Esophagus squamous epithelium (tissue), 5 donors: ENCODE results near the gene KLLN. TPM values are rescaled to one million over a fixed set of nuclear protein-coding genes. Genes with fewer than 3 reads are reported as not detected.
A peak's percentile ranks its signal among the peaks of the same experiment; 100 is the strongest.
"Not testable (repeated sequence)": the region's sequence is repeated elsewhere in the genome, so short reads cannot be mapped to it uniquely, and the experiment has no call there.

Source experiments
- DNase-seq: peaks from one replicate; lab custom pipeline; 2025; lab: John Stamatoyannopoulos, UW
- H3K27ac ChIP-seq, 4 donors: fragments of 200-600 bp; sonication (generic); one replicate each; pipeline ENCODE4 v1.5.1; 2016 to 2019; ENCODE audit warnings: mild to moderate bottlenecking in 1 of 4
- H3K27me3 ChIP-seq, 4 donors: fragments of 200-600 bp; sonication (generic); 1 replicate in 3 of 4; 2 replicates in 1 of 4; pipeline versions ENCODE4 v1.5.1 to v1.6.0; 2017 to 2021; ENCODE audit warnings: antibody characterized with exemption in 1 of 4
- H3K36me3 ChIP-seq, 3 donors: fragments of 200-600 bp; sonication (generic); one replicate each; pipeline ENCODE4 v1.5.1; 2016 to 2019
- H3K4me1 ChIP-seq, 3 donors: fragments of 200-600 bp; sonication (generic); one replicate each; pipeline ENCODE4 v1.5.1; 2017 to 2019
- H3K4me3 ChIP-seq, 4 donors: fragments of 200-600 bp; sonication (generic); 1 replicate in 3 of 4; 2 replicates in 1 of 4; pipeline ENCODE4 v1.5.1; 2016 to 2019; ENCODE audit warnings: mild to moderate bottlenecking in 2 of 4, moderate library complexity in 1 of 4
- H3K9me3 ChIP-seq, 3 donors: fragments of 200-600 bp; sonication (generic); one replicate each; pipeline ENCODE4 v1.5.1; 2016 to 2019
- CTCF ChIP-seq, 6 experiments: fragments of 450-650 bp in 4 of 6; fragments of 200-600 bp in 2 of 6; sonication (generic) in 2 of 6; IDR thresholded peaks; one replicate each; pipeline ENCODE4 v1.5.1; 2016 to 2019; ENCODE audit warnings: antibody characterized with exemption in 6 of 6, mild to moderate bottlenecking in 4 of 6, moderate library complexity in 4 of 6
- POLR2A ChIP-seq, 4 donors: fragments of 450-650 bp; IDR thresholded peaks; one replicate each; pipeline ENCODE4 v1.6.1; 2017; ENCODE audit warnings: antibody characterized with exemption in 4 of 4, mild to moderate bottlenecking in 4 of 4, moderate library complexity in 3 of 4
- WGBS, 2 donors: methylation state at CpG; one replicate each; pipeline ENCODE4 v1.1.5; 2018; 5-methylcytosine and 5-hydroxymethylcytosine counted together
- intact Hi-C: fragments of 100-400 bp; cut with DNase I; formaldehyde crosslinking; loops from one replicate; pipeline ENCODE4 v1.15.0; 2022
- total RNA-seq, 4 donors: library from RNA; depleted of rRNA; stranded (reverse); fragments of >200 nt; gene quantifications; one replicate each; pipeline ENCODE4 v1.1.0, GENCODE V29; 2016
- donor health status: DM: yes; HTN: yes; CAD: no.

Gene KLLN
- total RNA-seq, 4 donors from 2014 or later = 0.11 to 0.91 (median 0.40) TPM

GRCh38 chr10:87852089-87852488 is 11.2 kb downstream of the KLLN start:
- H3K27ac ChIP-seq = no peak overlapping the region
- no peaks in the 10 kb centered on the region for H3K36me3 ChIP-seq
- H3K4me1 ChIP-seq = peaks cover 0 to 11% (median 7%) of the 10 kb centered on the region in 3 donors
- intact Hi-C loops = loop anchor here (10.0 kb wide), 1 partner anchor 533 kb away; no protein-coding TSS in a partner anchor
- no peaks in the 10 kb centered on the region for H3K27me3 ChIP-seq
- H3K9me3 ChIP-seq = no peaks in the 10 kb centered on the region
- no peak overlapping the region for H3K4me3 ChIP-seq
- WGBS, 2 donors = 88 to 96% methylated on average over 1 of the region's 1 CpG
- no peak for DNase-seq
- TF ChIP-seq POLR2A (IDR thresholded peaks at IDR 0.05) (no peak), CTCF (IDR thresholded peaks at IDR 0.05) (no peak)

GRCh38 chr10:87850742-87851205 is 12.6 kb downstream of the KLLN start:
- H3K4me3 ChIP-seq = no peak overlapping the region
- no peaks in the 10 kb centered on the region for H3K9me3 ChIP-seq
- intact Hi-C loops = loop anchor here (10.0 kb wide), 1 partner anchor 534 kb away; no protein-coding TSS in a partner anchor
- WGBS, 2 donors = 18 to 21% methylated on average over 5 of the region's 5 CpGs
- no peak overlapping the region for H3K27ac ChIP-seq
- peaks cover 0 to 15% (median 9%) of the 10 kb centered on the region in 3 donors for H3K4me1 ChIP-seq
- H3K27me3 ChIP-seq = no peaks in the 10 kb centered on the region
- no peak for DNase-seq
- no peaks in the 10 kb centered on the region for H3K36me3 ChIP-seq
- peak; percentile 34 to 70 (median 62) for TF ChIP-seq CTCF (IDR thresholded peaks at IDR 0.05)
- TF ChIP-seq POLR2A (IDR thresholded peaks at IDR 0.05) = no peak

- TF ChIP-seq CTCF (IDR thresholded peaks at IDR 0.05) = no peak
- TF ChIP-seq POLR2A (IDR thresholded peaks at IDR 0.05) = no peak
- Histone ChIP-seq H3K27ac (no peak overlapping the region), H3K9me3 (no peaks in the 10 kb centered on the region), H3K4me1 (peaks cover 0 to 29% (median 13%) of the 10 kb centered on the region in 3 donors), H3K36me3 (no peaks in the 10 kb centered on the region), H3K27me3 (no peaks in the 10 kb centered on the region), H3K4me3 (no peak overlapping the region)
- intact Hi-C loops = no loop called here
- no peak for DNase-seq
These were observed 14.3 kb downstream of the KLLN start for GRCh38 chr10:87849001-87849400.

GRCh38 chr10:87847550-87847949 is 15.8 kb downstream of the KLLN start:
- TF ChIP-seq POLR2A (IDR thresholded peaks at IDR 0.05) = no peak
- no peak for TF ChIP-seq CTCF (IDR thresholded peaks at IDR 0.05)
- Histone ChIP-seq H3K4me1 (peaks cover 0 to 39% (median 22%) of the 10 kb centered on the region in 3 donors), H3K9me3 (no peaks in the 10 kb centered on the region), H3K36me3 (no peaks in the 10 kb centered on the region), H3K27ac (no peak overlapping the region), H3K27me3 (no peaks in the 10 kb centered on the region), H3K4me3 (no peak overlapping the region)
- intact Hi-C loops = no loop called here
- no peak for DNase-seq

GRCh38 chr10:87846711-87847110 is 16.6 kb downstream of the KLLN start:
- intact Hi-C loops, H3K36me3 ChIP-seq, H3K9me3 ChIP-seq, H3K27ac ChIP-seq, DNase-seq, H3K27me3 ChIP-seq, H3K4me3 ChIP-seq: not testable (repeated sequence)
- H3K4me1 ChIP-seq = peaks cover 0 to 47% (median 23%) of the 10 kb centered on the region in 3 donors
- 73% methylated on average over 8 of the region's 8 CpGs for WGBS, 2 donors

GRCh38 chr10:87846023-87846422 is 17.3 kb downstream of the KLLN start:
- no peaks in the 10 kb centered on the region for H3K27me3 ChIP-seq
- H3K4me3 ChIP-seq = no peak overlapping the region
- 76 to 82% methylated on average over 7 of the region's 7 CpGs for WGBS, 2 donors
- no peaks in the 10 kb centered on the region for H3K9me3 ChIP-seq
- no peaks in the 10 kb centered on the region for H3K36me3 ChIP-seq
- intact Hi-C loops = no loop called here
- H3K4me1 ChIP-seq = peaks cover 0 to 48% (median 23%) of the 10 kb centered on the region in 3 donors
- DNase-seq = no peak
- peak overlapping the region in 1 of 4 donors; percentile 43 for H3K27ac ChIP-seq
- TF ChIP-seq CTCF (IDR thresholded peaks at IDR 0.05) (no peak), POLR2A (IDR thresholded peaks at IDR 0.05) (no peak)
